Thymus (tissue), 11 donors: ENCODE results near the gene AKAP12. TPM values are rescaled to one million over a fixed set of nuclear protein-coding genes. Genes with fewer than 3 reads are reported as not detected.

Experiments used
- DNase-seq, 9 donors: peaks; one replicate each; pipeline ENCODE4 v3.0.0-alpha.2; 2013; ENCODE audit warnings: low spot score in 9 of 9, low read depth in 6 of 9, missing footprints in 1 of 9
- H3K27ac ChIP-seq, 2 donors: one replicate each; pipeline ENCODE4 v1.5.1; 2013; ENCODE audit warnings: control low read depth in 1 of 2, low read depth in 1 of 2, low read length in 1 of 2, mild to moderate bottlenecking in 1 of 2, moderate library complexity in 1 of 2
- H3K27me3 ChIP-seq, 2 donors: one replicate each; pipeline ENCODE4 v1.5.1; 2013; ENCODE audit warnings: low read length in 1 of 2; ENCODE audit not compliant: control insufficient read depth in 2 of 2, insufficient read depth in 1 of 2
- H3K36me3 ChIP-seq, 2 donors: one replicate each; pipeline ENCODE4 v1.5.1; 2013; ENCODE audit warnings: low read length in 1 of 2, mild to moderate bottlenecking in 1 of 2, moderate library complexity in 1 of 2; ENCODE audit not compliant: control insufficient read depth in 2 of 2, insufficient read depth in 2 of 2
- H3K4me1 ChIP-seq, 2 donors: one replicate each; pipeline ENCODE4 v1.5.1; 2013; ENCODE audit warnings: low read length in 2 of 2; ENCODE audit not compliant: control insufficient read depth in 2 of 2, insufficient read depth in 2 of 2
- H3K4me3 ChIP-seq, 2 donors: one replicate each; pipeline ENCODE4 v1.5.1; 2013; ENCODE audit warnings: low read length in 2 of 2, control low read depth in 1 of 2, mild to moderate bottlenecking in 1 of 2
- H3K9me3 ChIP-seq, 2 donors: one replicate each; pipeline ENCODE4 v1.5.1; 2013; ENCODE audit warnings: low read length in 1 of 2, mild to moderate bottlenecking in 1 of 2; ENCODE audit not compliant: control insufficient read depth in 2 of 2, insufficient read depth in 1 of 2
- WGBS: extraction: QIAGEN DNeasy Blood & Tissue Kit; methylation state at CpG from one replicate; pipeline ENCODE4 v1.1.7; 2013; 5-methylcytosine and 5-hydroxymethylcytosine counted together
- polyA plus RNA-seq: library from polyadenylated mRNA; stranded (reverse); fragments of 200-250 nt; gene quantifications from one replicate; pipeline ENCODE4 v1.2.3, GENCODE V29; 2013
- total RNA-seq: library from RNA; stranded (reverse); fragments of 120-200 nt; gene quantifications from one replicate; pipeline ENCODE4 v1.2.4, GENCODE V29; 2013
- donor health status: healthy.

AKAP12 gene
- total and polyA plus RNA-seq, 2 donors, result 4.3 to 14.4 TPM

- Histone ChIP-seq H3K4me1 (peaks cover 0 to 8% of the 10 kb centered on the region in 2 donors), H3K36me3 (no peaks in the 10 kb centered on the region), H3K27ac (no peak overlapping the region), H3K27me3 (peaks cover 8 to 34% of the 10 kb centered on the region in 2 donors), H3K9me3 (no peaks in the 10 kb centered on the region), H3K4me3 (no peak overlapping the region)
- WGBS, result 93% methylated on average over 6 of the region's 6 CpGs
- DNase-seq, result no peak
These were observed 54.9 kb downstream of the AKAP12 start for GRCh38 chr6:151294561-151295101.

GRCh38 chr6:151297886-151298285 is 58.1 kb downstream of the AKAP12 start:
- Histone ChIP-seq H3K9me3 (no peaks in the 10 kb centered on the region), H3K4me3 (no peak overlapping the region), H3K27ac (no peak overlapping the region), H3K36me3 (no peaks in the 10 kb centered on the region), H3K4me1 (no peaks in the 10 kb centered on the region), H3K27me3 (peaks cover 0 to 21% of the 10 kb centered on the region in 2 donors)
- WGBS, result 96% methylated on average over 6 of the region's 6 CpGs
- DNase-seq, result no peak

- Histone ChIP-seq H3K27me3 (peaks cover 0 to 12% of the 10 kb centered on the region in 2 donors), H3K36me3 (no peaks in the 10 kb centered on the region), H3K4me1 (no peaks in the 10 kb centered on the region), H3K9me3 (no peaks in the 10 kb centered on the region), H3K4me3 (no peak overlapping the region), H3K27ac (no peak overlapping the region)
- DNase-seq, result no peak
- 93% methylated on average over 4 of the region's 4 CpGs for WGBS
These were observed 59.2 kb downstream of the AKAP12 start for GRCh38 chr6:151299011-151299410.

GRCh38 chr6:151300267-151300991 is 60.7 kb downstream of the AKAP12 start:
- DNase-seq, result no peak
- WGBS, result 86% methylated on average over 8 of the region's 8 CpGs
- Histone ChIP-seq H3K36me3 (no peaks in the 10 kb centered on the region), H3K27me3 (peaks cover 0 to 8% of the 10 kb centered on the region in 2 donors), H3K27ac (no peak overlapping the region), H3K9me3 (no peaks in the 10 kb centered on the region), H3K4me1 (no peaks in the 10 kb centered on the region), H3K4me3 (no peak overlapping the region)

- no peak overlapping the region for H3K4me3 ChIP-seq
- H3K27me3 ChIP-seq, result peaks cover 0 to 4% of the 10 kb centered on the region in 2 donors
- H3K27ac ChIP-seq, result no peak overlapping the region
- H3K36me3 ChIP-seq, result no peaks in the 10 kb centered on the region
- 94% methylated on average over 8 of the region's 8 CpGs for WGBS
- H3K9me3 ChIP-seq, result no peaks in the 10 kb centered on the region
- H3K4me1 ChIP-seq, result no peaks in the 10 kb centered on the region
- no peak for DNase-seq
These were observed 61.8 kb downstream of the AKAP12 start for GRCh38 chr6:151301547-151301946.

GRCh38 chr6:151303231-151303630 is 63.5 kb downstream of the AKAP12 start:
- Histone ChIP-seq H3K9me3 (no peaks in the 10 kb centered on the region), H3K4me1 (no peaks in the 10 kb centered on the region), H3K27ac (no peak overlapping the region), H3K27me3 (peaks cover 0 to 7% of the 10 kb centered on the region in 2 donors), H3K4me3 (no peak overlapping the region), H3K36me3 (no peaks in the 10 kb centered on the region)
- no peak for DNase-seq
- WGBS, result 91% methylated on average over 3 of the region's 3 CpGs

GRCh38 chr6:151306269-151306783 is 66.6 kb downstream of the AKAP12 start:
- Histone ChIP-seq H3K4me1 (no peaks in the 10 kb centered on the region), H3K4me3 (no peak overlapping the region), H3K36me3 (no peaks in the 10 kb centered on the region), H3K9me3 (no peaks in the 10 kb centered on the region), H3K27me3 (peaks cover 0 to 3% of the 10 kb centered on the region in 2 donors), H3K27ac (no peak overlapping the region)
- no peak for DNase-seq
- 92% methylated on average over 12 of the region's 12 CpGs for WGBS

- H3K27ac ChIP-seq, result no peak overlapping the region
- 75% methylated on average over 4 of the region's 4 CpGs for WGBS
These were observed 67.7 kb downstream of the AKAP12 start for GRCh38 chr6:151307501-151307900.

GRCh38 chr6:151309619-151310018 is 69.9 kb downstream of the AKAP12 start:
- Histone ChIP-seq H3K4me1 (no peaks in the 10 kb centered on the region), H3K4me3 (no peak overlapping the region), H3K36me3 (no peaks in the 10 kb centered on the region), H3K9me3 (no peaks in the 10 kb centered on the region), H3K27ac (no peak overlapping the region), H3K27me3 (peaks cover 0 to 3% of the 10 kb centered on the region in 2 donors)
- no peak for DNase-seq
- WGBS, result 95% methylated on average over 4 of the region's 4 CpGs

More at GRCh38 chr6:151307501-151307900, 67.7 kb downstream of the AKAP12 start:
- no peaks in the 10 kb centered on the region for H3K36me3 ChIP-seq
- no peak for DNase-seq
- peaks cover 0 to 3% of the 10 kb centered on the region in 2 donors for H3K27me3 ChIP-seq
- no peaks in the 10 kb centered on the region for H3K9me3 ChIP-seq
- H3K4me3 ChIP-seq, result no peak overlapping the region
- H3K4me1 ChIP-seq, result no peaks in the 10 kb centered on the region
